ENCODE measurements around the gene ST6GALNAC6. TPM values are rescaled to one million over a fixed set of nuclear protein-coding genes. Genes with fewer than 3 reads are reported as not detected.
"Not testable (repeated sequence)": the region's sequence is repeated elsewhere in the genome, so short reads cannot be mapped to it uniquely, and the experiment has no call there.

Gene ST6GALNAC6
- polyA plus RNA-seq, 12 donors = 37.0 to 62.6 (median 51.5) TPM; not detected in 1

- no peak for DNase-seq
Measured at GRCh38 chr9:127874301-127875221, 24.8 kb downstream of the ST6GALNAC6 start.

GRCh38 chr9:127873886-127874285, 25.5 kb downstream of the ST6GALNAC6 start:
- DNase-seq = no peak

- DNase-seq = no peak
Measured at GRCh38 chr9:127873223-127873691, 26.1 kb downstream of the ST6GALNAC6 start.

GRCh38 chr9:127872369-127873222, 26.8 kb downstream of the ST6GALNAC6 start:
- no peak for DNase-seq

DNA sequence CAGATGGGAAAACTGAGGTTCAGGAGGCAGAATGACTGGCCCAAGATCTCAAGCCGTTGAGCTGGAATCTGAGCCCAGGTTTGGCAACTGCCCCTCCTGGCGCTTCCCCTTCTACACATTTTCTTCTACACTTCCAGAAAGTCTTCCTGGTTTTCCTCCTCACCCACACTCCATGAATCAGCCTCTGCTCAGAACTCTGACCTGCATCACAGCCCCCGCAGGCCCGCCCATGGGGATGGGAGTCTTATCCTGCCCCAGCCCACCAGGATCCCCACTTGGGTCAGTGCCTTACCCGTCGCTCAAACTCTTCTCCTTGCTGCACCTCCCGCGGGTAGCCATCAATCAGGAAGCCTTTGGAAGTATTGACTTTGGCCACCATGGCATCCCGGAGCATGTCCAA, 27.9 kb downstream of the ST6GALNAC6 start:
- no peak for DNase-seq

- DNase-seq = no peak
Measured at GRCh38 chr9:127870887-127871286, 28.5 kb downstream of the ST6GALNAC6 start.

DNA sequence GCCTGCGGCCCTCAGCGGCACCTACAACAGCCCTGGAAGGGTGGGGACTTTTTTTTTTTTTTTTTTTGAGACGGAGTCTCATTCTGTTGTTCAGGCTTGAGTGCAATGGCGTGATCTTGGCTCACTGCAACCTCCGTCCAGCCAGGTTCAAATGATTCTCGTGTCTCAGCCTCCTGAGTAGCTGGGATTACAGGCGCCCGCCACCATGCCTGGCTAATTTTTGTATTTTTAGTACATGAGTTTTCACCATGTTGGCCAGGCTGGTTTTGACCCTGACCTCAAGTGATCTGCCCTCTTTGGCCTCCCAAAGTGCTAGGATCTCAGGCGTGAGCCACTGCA, 29.3 kb downstream of the ST6GALNAC6 start:
- DNase-seq = not testable (repeated sequence)

GRCh38 chr9:127869310-127870152, 29.9 kb downstream of the ST6GALNAC6 start:
- peak; percentile 84 for DNase-seq

DNA sequence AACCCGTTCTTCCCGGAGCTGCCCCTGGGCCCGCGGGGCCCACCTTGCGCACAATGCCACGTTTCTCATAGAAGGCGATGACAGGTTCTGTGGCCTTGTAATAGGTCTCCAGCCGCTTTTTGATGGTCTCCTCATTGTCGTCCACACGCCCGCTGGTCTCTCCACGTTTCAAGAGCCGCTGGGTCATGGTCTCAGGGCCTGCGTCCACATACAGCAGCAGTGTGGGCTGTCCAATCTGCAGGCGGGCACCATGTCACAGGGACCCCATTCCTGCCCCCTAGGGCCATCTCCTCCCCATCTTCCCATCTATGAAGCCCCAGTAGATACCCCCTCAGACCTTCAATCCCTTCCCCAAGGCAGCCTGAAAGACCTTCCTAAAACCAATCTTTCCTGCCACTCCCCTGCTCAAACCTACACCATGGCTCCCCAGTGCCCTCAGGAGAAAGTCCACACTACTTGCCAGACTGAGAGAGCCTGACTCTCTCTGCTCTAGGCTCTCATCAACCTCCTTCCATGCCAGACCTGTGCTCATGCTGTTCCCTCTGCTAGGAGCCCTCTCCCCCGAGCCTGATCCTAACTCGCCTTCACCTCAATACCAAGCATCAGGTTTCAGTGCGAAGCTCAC, 31.0 kb downstream of the ST6GALNAC6 start:
- no peak for DNase-seq

GRCh38 chr9:127867356-127868277, 31.8 kb downstream of the ST6GALNAC6 start:
- DNase-seq = no peak

DNA sequence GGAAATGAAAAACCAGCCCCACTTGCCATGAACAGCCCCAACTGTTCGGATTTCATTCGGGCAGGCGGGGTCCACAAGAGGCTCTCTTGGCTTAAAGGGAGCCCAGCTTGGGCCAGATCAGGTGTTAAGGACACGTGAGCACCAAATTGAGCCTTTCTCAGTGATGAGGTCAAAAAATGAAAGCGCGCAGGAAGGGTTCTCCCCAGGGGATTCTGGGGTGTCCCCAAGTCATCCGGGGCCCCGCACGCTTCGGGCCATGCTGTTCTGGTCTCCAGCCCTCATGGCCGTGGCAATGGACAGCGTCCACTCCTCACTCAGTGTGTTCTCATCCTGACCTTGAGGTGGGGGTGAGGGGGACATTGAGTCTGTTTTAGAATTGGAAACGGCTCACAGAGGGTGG, 32.9 kb downstream of the ST6GALNAC6 start:
- no peak for DNase-seq

- DNase-seq = no peak
Measured at GRCh38 chr9:127865645-127866464, 33.5 kb downstream of the ST6GALNAC6 start.

DNA sequence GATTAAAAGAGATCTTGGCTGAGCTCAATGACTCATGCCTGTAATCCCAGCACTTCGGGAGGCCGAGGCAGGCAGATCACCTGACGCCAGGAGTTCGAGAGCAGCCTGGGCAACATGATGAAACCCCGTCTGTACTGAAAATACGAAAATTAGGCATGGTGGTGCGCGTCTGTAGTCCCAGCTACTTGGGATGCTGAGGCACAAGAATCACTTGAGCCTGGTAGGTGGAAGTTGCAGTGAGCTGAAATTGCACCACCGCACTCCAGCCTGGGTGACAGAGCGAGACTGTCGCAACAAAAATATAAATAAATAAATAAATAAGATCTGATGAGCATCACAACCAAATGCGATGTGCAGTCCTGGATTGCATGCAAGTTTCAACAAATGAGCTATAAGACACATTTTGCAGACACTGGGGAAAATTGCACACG, 36.2 kb downstream of the ST6GALNAC6 start:
- DNase-seq = no peak

DNA sequence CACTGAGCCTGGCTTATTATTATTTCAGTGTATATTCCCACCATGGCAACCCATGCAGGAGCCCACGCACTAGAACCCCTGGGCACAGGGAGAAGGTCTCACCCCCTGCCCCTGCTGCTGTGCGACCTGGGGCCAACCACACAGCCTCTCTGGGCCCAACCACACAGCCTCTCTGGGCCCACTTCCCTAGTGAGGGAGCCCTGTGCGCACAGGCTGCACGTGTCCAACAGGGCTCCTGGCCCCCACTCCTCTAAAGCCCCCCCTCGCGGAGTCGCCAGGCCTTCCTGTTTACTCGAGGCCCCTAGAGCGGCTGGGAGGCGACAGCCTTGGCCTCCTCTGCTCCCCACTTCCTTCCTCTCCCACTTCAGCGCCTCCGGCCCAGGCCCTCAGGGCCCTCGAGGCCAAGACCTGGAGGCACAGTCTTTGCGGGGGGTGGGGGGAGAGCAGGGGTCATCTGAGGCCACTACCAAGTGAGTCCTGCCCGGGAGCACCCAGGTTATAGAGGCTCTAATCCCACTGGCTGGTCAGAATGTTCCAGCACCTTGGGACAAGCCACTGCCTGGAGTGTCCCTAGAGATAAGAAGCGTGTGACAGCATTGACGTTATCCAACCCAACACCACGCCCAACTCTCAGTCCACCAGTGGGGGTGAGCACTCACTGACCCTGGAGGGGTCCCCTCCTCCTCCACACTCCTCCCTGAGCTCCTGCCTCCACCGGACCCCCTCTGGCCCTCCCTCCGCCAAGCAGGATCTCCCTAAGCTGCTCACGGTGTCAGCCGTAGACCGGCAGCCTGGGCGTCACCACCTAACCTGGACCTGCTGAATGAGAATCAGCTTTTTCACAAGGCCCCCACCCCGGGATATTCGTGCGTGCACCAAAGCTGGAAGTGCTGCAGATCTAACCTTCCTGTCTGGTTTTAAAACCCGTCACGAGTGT, 37.1 kb downstream of the ST6GALNAC6 start:
- DNase-seq = no peak

- no peak for DNase-seq
Measured at GRCh38 chr9:127860779-127861178, 38.6 kb downstream of the ST6GALNAC6 start.

- DNase-seq = no peak
Measured at GRCh38 chr9:127860260-127860659, 39.1 kb downstream of the ST6GALNAC6 start.

GRCh38 chr9:127858041-127858512, 41.3 kb downstream of the ST6GALNAC6 start:
- DNase-seq = no peak

- no peak for DNase-seq
Measured at GRCh38 chr9:127857278-127857677, 42.1 kb downstream of the ST6GALNAC6 start.
